ENCODE data around the gene SDK2.

Gene SDK2

DNA sequence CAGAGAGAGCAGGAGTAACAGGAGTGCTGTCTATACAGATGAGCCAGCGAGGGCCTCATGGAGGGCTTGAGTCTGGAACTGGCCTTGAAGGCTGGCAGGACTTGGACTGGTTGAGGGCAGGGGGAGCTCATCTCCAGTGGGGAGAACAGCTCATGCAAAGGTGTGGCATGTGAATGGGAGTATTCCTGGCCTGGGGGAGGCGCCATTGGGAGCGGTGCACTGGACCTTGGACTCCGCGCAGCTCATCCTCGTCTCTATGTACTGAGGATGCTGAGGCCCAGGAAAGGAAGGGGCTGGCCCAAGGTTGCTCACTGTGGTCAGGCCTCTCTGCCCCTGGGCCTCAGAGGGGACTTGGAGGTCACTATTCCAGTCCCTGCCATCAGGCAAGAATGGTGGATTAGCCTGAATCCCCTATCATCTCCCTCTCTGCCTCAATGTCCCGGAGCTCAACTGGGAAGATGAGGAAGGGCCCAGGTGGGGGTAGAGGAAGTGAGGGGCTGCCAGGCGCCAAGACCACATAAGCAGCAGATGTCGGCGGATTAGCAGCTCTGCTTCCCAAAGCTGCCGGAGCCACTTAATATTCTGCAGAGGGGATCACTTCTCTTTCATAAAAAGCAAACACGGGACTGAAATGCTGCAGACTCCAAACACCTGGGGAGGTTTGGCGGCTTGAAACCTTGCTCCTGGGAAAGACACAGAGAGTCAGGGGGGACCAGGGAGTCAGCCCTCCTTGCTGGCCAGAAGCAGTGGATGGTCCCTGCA is 88.9 kb downstream of the SDK2 start:
- no peak for DNase-seq (ENCODE audit: low spot score)

DNA sequence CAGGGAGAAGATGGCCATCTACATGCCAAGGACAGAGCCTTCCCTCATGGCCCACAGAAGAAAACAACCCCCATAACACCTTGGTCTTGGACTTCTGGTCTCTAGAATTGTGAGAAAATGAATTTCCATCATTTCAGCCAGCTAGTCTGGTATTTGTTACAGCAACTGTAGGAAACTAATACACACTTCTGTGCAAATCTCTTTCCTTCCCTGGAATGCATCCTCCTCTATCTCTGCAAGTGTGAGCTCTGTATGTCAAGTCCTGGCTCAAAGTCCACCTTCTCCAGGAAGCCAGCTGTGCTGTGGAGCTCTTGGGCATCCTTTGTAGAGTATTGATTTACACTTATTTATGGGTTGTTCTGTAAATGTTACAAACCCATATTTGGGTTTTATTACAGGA is 89.7 kb downstream of the SDK2 start:
- no peak for DNase-seq (ENCODE audit: low spot score)

DNA sequence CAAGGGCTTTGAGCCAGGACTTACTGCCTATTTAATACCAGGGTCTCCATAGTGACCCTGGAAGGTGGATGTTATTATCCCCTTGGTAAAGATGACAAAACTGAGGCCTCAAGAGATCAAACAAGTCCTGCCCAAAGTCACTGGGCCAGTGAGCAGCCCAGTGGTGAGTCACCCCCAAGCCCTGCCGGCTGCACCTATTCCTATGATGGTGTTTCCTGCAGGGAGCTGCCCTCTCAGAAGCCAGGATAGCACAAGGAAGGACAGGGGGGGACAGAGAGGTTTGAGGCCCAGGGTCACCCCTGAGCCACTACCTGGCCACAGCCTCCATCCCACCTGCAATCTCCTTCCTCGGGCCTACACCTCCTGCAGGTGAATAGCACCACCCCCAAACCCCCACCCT is 90.9 kb downstream of the SDK2 start:
- DNase-seq (ENCODE audit: low spot score) = no peak

- DNase-seq (ENCODE audit: low spot score) = no peak
Observed at GRCh38 chr17:73552300-73553048, 91.8 kb downstream of the SDK2 start.

- no peak for DNase-seq (ENCODE audit: low spot score)
Observed at GRCh38 chr17:73551759-73552158, 92.5 kb downstream of the SDK2 start.

DNA sequence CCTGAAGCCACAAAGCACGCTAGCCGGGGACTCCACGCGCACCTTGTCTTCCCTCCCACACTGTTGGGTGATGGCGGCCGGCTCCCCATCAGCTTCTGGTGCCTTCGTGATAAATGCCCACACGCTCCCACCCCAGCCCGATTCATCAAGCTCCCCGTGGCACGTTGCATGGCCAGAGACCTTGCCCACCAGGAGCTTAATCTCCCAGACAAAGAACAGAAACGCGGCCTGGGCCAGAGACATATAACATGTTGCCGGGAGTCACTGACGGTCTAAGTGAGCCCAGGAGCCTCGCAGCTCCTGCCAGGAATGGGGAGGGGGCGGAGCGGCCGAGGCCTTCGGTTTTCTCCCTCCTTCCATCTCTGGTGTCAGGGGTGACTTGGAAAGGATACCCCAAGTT is 93.1 kb downstream of the SDK2 start:
- DNase-seq (ENCODE audit: low spot score) = no peak

DNA sequence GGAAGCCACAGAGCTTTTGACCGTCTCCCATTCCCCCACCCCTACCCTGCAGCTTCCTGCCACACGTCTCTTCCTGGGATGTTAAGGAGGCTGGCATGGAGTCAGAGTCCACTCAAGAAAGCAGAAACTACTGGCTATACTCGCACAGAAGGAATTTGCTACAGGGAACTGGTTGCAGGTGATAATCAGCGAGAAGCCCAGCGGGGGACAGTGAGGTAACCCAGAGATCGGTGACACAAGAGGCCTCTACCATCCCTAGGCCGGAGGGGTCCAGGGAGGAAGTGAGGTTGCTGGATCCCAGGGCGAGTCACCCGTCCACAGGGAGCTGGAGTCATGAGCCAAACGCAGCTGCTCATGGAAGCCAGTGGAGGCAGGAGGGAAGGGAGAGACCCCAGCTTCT is 93.7 kb downstream of the SDK2 start:
- no peak for DNase-seq (ENCODE audit: low spot score)

GRCh38 chr17:73549841-73550430 is 94.3 kb downstream of the SDK2 start:
- no peak for DNase-seq (ENCODE audit: low spot score)

GRCh38 chr17:73548620-73549311 is 95.5 kb downstream of the SDK2 start:
- no peak for DNase-seq (ENCODE audit: low spot score)

DNA sequence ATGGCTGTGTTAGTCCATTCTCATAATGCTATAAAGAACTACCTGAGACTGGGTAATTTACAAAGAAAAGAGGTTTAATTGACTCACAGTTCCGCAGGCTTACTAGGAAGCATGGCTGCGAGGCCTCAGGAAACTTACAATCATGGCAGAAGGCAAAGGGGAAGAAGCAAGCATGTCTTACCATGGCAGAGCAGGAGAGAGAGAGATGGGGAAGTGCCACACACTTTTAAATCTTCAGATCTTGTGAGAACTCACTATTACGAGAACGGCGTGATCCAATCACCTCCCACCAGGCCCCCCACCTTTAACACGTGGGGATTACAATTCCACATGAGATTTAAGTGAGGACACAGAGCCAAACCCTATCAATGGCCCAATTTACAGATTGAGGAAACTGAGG is 96.5 kb downstream of the SDK2 start:
- no peak for DNase-seq (ENCODE audit: low spot score)

DNA sequence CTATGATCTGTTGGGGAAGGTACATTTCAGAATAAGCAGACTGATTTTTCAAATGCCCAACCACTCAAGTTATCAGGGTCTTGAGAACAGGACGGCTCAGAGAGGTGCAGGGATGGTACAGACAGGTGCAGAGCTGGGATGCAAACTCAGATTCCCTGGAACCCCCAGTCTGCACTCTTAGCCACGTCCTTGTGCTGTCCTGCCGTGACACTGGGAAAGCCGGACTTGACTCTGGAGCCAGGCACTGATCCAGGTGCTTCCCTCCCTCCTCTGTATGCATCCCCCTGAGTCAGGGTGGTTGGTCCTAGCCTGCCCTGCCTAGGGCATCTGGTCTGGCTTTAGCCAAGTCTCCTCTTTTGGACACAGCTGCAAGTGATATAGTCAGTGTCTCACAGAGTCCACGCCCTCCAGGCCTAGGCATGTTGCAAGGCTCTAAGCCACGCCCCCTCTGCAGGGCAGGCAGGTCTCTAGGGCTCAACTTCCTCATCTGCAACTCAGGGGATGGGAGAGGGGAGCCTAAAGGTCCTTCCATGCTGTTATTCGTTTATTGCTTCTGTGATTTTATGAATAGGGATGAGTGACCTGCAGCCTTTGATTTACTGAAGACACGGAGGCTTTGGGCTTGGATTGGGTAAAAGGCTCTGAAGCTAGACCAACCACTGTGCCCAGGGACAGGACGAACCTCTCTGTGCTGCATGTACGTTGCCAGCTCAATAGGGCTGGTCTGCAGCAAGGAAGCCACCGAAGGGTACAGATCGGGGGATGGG is 97.3 kb downstream of the SDK2 start:
- peak; percentile 33 for DNase-seq (ENCODE audit: low spot score)

DNA sequence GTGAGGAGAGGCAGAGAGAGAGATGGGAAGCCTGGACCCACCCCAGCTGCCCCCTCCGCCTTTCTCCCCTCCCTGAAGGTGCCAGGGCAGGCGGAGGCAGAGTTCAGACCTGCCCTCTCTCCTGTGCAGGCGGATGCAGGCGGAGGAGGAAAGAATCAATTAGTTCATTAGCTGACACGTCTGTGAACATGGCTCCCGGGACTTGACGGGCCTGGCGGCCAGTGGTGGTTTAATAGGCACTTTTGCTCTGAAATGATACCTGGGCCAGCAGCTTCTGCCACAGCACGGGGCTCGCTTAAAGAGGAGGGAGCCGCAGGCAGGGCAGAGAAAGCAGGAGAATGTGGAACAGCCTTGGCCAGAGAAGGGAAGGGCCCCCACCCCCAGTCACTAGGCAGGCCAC is 98.1 kb downstream of the SDK2 start:
- DNase-seq (ENCODE audit: low spot score) = no peak

GRCh38 chr17:73545109-73546032 is 98.9 kb downstream of the SDK2 start:
- no peak for DNase-seq (ENCODE audit: low spot score)

DNA sequence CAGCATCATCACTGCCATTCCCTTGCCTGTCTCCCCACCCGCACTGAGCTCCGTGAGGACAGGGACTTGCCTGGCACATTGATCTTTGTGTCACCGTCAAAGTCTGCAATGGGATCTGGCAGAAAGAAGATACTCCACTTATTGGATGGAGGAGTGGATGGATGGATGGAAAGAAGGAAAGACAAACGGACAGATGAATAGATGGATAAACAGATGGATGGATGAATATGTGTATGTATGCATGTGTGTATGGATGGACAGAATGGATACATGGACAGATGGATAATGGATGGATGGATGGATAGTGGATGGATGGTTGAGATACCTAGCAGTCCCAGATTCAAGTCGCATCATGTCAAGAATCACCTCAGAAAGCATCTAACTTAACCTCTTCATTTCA is 99.9 kb downstream of the SDK2 start:
- DNase-seq (ENCODE audit: low spot score) = no peak

- no peak for DNase-seq (ENCODE audit: low spot score)
Observed at GRCh38 chr17:73542323-73542722, 101.9 kb downstream of the SDK2 start.

- DNase-seq (ENCODE audit: low spot score) = no peak
Observed at GRCh38 chr17:73541561-73541981, 102.7 kb downstream of the SDK2 start.

- DNase-seq (ENCODE audit: low spot score) = no peak
Observed at GRCh38 chr17:73541111-73541510, 103.1 kb downstream of the SDK2 start.

GRCh38 chr17:73539166-73539565 is 105.1 kb downstream of the SDK2 start:
- DNase-seq (ENCODE audit: low spot score) = no peak

GRCh38 chr17:73538445-73538844 is 105.8 kb downstream of the SDK2 start:
- DNase-seq (ENCODE audit: low spot score) = no peak

DNA sequence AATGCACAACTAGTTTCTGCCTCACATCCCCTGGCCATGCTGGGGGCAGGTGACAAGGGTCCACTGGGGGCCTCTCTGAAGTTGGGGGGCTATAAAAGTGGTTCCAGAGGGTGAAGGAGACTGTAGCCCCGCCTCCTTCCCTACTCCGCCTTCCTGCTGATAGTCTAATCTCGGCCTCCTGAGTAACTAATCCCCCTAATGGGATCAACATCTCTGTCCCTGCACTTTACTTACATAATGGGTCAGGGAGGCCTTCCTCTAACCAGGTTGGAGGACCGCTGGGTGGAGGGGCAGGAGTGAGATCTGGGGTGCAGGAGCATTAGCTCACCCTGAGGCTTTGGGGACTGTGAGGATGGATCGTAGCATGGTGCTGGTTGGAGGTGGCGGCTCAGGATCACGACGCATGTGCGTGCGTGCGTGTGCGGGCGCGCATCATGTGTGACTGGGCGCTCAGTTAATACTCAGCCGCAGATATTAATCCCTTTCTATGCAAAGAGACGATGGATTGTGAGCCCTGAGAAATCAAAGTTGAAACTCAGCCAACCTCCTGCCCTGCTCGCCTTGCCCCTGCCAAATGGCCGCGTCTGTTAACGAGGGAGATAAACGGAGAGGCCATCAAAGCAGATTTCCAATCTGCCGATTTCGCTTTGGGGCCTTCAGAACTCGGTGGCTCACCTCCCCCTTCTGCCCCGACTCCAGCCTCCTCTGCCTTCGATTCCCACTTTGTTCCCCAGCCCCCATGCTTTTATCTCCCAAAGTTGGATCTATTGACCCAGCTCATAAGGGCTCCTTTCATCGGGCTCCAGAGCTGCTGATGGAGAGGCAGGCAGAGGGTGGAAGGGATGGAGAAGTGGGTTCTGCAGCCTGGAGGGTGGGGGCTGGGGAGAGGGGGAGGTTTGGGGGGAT is 107.3 kb downstream of the SDK2 start:
- no peak for DNase-seq (ENCODE audit: low spot score)
